Fibroblast of pulmonary artery (primary cell): ENCODE measurements around the gene CEP44.
"Not testable (repeated sequence)": the region's sequence is repeated elsewhere in the genome, so short reads cannot be mapped to it uniquely, and the experiment has no call there.

Experiments used
- DNase-seq: peaks from one replicate; pipeline ENCODE4 v3.0.0-alpha.2; 2010; ENCODE audit warnings: low read depth
- H3K4me3 ChIP-seq: replicated peaks from 2 replicates; pipeline ENCODE4 v1.5.1; 2011; ENCODE audit warnings: low read depth, mild to moderate bottlenecking, control low read depth, low read length, moderate library complexity
- CTCF ChIP-seq: IDR thresholded peaks from 2 replicates; pipeline ENCODE4 v1.5.1; 2011; ENCODE audit warnings: mild to moderate bottlenecking, control low read depth, low read length, inconsistent platforms; ENCODE audit errors: missing control alignments

The CEP44 gene

GRCh38 chr4:174252412-174252811, 31.3 kb upstream of the CEP44 start:
- TF ChIP-seq CTCF: no peak
- H3K4me3 ChIP-seq: no peak overlapping the region
- no peak for DNase-seq

- TF ChIP-seq CTCF: no peak
- no peak for DNase-seq
- no peak overlapping the region for H3K4me3 ChIP-seq
These were observed 29.1 kb upstream of the CEP44 start for GRCh38 chr4:174254613-174255012.

GRCh38 chr4:174255374-174255773, 28.3 kb upstream of the CEP44 start:
- DNase-seq: no peak
- no peak for TF ChIP-seq CTCF
- H3K4me3 ChIP-seq: no peak overlapping the region

- H3K4me3 ChIP-seq: peak overlapping the region; percentile 23
These were observed 27.9 kb upstream of the CEP44 start for GRCh38 chr4:174255786-174256185.

GRCh38 chr4:174256277-174256713, 27.4 kb upstream of the CEP44 start:
- DNase-seq: peak; percentile 70
- TF ChIP-seq CTCF: no peak
- peak overlapping the region; percentile 23 for H3K4me3 ChIP-seq

More at GRCh38 chr4:174255786-174256185, 27.9 kb upstream of the CEP44 start:
- no peak for TF ChIP-seq CTCF
- peak; percentile 86 for DNase-seq

GRCh38 chr4:174259580-174259979, 24.1 kb upstream of the CEP44 start:
- peak; percentile 15 for DNase-seq
- peak; percentile 1 for TF ChIP-seq CTCF
- H3K4me3 ChIP-seq: no peak overlapping the region

GRCh38 chr4:174260099-174260498, 23.6 kb upstream of the CEP44 start:
- peak; percentile 95 for DNase-seq
- TF ChIP-seq CTCF: no peak
- peak overlapping the region; percentile 4 for H3K4me3 ChIP-seq

GRCh38 chr4:174261432-174261831, 22.3 kb upstream of the CEP44 start:
- H3K4me3 ChIP-seq, DNase-seq: not testable (repeated sequence)
